Measurements from ENCODE around the gene LRRC39.
"Not testable (repeated sequence)": the region's sequence is repeated elsewhere in the genome, so short reads cannot be mapped to it uniquely, and the experiment has no call there.

- not testable (repeated sequence) for TF ChIP-seq CTCF, EP300, POLR2A (IDR thresholded peaks at IDR 0.05)
These were observed 27.5 kb upstream of the LRRC39 start for GRCh38 chr1:100205593-100205992.

All from tibial nerve (tissue), 4 donors.